DOHH2 (cell line): ENCODE measurements around the gene SLC39A5.
"Not testable (repeated sequence)": the region's sequence is repeated elsewhere in the genome, so short reads cannot be mapped to it uniquely, and the experiment has no call there.

ENCODE experiments used
- H3F3A ChIP-seq: fragments of 200-600 bp; sonication (generic), shearing (Covaris generic); 2 replicates; pipeline ENCODE4 v1.6.0; 2016; ENCODE audit warnings: antibody characterized with exemption, mild to moderate bottlenecking; ENCODE audit not compliant: control insufficient read depth, insufficient read depth
- H3K27ac ChIP-seq: fragments of 200-600 bp; sonication (generic); 2 replicates; pipeline ENCODE4 v1.5.1; 2014; ENCODE audit warnings: low read depth, mild to moderate bottlenecking, low read length, moderate library complexity
- H3K27me3 ChIP-seq: fragments of 200-600 bp; sonication (generic); 2 replicates; pipeline ENCODE4 v1.6.1; 2014; ENCODE audit warnings: mild to moderate bottlenecking, low read length, mixed read lengths; ENCODE audit not compliant: control insufficient read depth
- H3K36me3 ChIP-seq: fragments of 200-600 bp; sonication (generic); 2 replicates; pipeline ENCODE4 v1.6.1; 2014; ENCODE audit warnings: mild to moderate bottlenecking, low read length, moderate library complexity, mixed read lengths; ENCODE audit not compliant: control insufficient read depth
- H3K4me1 ChIP-seq: fragments of 200-600 bp; sonication (generic); 2 replicates; pipeline ENCODE4 v1.6.1; 2014; ENCODE audit warnings: mild to moderate bottlenecking, low read length, mixed read lengths; ENCODE audit not compliant: control insufficient read depth
- H3K4me2 ChIP-seq: fragments of 200-600 bp; sonication (generic); 2 replicates; pipeline ENCODE4 v1.6.0; 2014; ENCODE audit warnings: mild to moderate bottlenecking, low read length, moderate library complexity
- H3K4me3 ChIP-seq: fragments of 200-600 bp; sonication (generic); 2 replicates; pipeline ENCODE4 v1.5.1; 2014; ENCODE audit warnings: mild to moderate bottlenecking, low read length, mixed read lengths
- H3K79me2 ChIP-seq: fragments of 200-600 bp; sonication (generic); 2 replicates; pipeline ENCODE4 v1.6.1; 2014; ENCODE audit warnings: mild to moderate bottlenecking, low read length, mixed read lengths; ENCODE audit not compliant: control insufficient read depth
- H3K9me2 ChIP-seq: fragments of 200-600 bp; sonication (generic); replicated peaks from 2 replicates; pipeline ENCODE4 v1.6.1; 2014; ENCODE audit warnings: mild to moderate bottlenecking, low read length, mixed read lengths; ENCODE audit not compliant: control insufficient read depth
- H3K9me3 ChIP-seq: fragments of 200-600 bp; sonication (generic); 2 replicates; pipeline ENCODE4 v1.6.1; 2014; ENCODE audit warnings: antibody characterized with exemption, low read length, mixed read lengths; ENCODE audit not compliant: control insufficient read depth, insufficient read depth
- H4K20me1 ChIP-seq: fragments of 200-600 bp; sonication (generic); 2 replicates; pipeline ENCODE4 v1.6.0; 2014; ENCODE audit warnings: low read depth, mild to moderate bottlenecking, antibody characterized with exemption, low read length, moderate library complexity; ENCODE audit not compliant: control insufficient read depth, insufficient read depth
- EZH2phosphoT487 ChIP-seq: fragments of 200-600 bp; sonication (generic); IDR thresholded peaks from 2 replicates; pipeline ENCODE4 v1.6.1; 2017; ENCODE audit warnings: borderline replicate concordance, mild to moderate bottlenecking, antibody characterized with exemption, low read length, moderate library complexity, mixed read lengths
- TF ChIP-seq, protein P1 (sequence below): fragments of 200-600 bp; sonication (generic); IDR thresholded peaks from one replicate; pipeline ENCODE4 v1.5.1; 2014; ENCODE audit warnings: antibody characterized with exemption, mild to moderate bottlenecking, low read depth, low read length; ENCODE audit not compliant: poor library complexity, severe bottlenecking

The SLC39A5 gene

DNA sequence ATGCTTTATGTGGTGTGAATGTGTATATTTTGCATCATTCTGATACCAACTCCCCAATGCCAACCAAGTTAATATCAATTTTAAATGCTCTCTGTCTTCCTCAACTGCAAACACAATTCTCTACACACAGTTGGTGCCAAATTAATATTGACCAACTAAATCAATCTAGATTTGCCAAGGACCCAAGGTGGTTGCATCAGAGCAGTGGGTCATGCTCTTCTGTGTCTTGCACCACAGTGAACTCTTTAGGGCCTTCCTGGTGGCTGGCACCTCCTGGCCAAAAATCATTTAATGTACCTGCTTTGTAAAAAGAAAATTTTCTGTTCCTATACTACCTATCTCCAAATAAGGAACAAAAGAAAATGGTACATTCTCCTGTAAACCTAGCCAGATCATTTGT is 51.0 kb downstream of the SLC39A5 start:
- Histone ChIP-seq H3K4me1 (no peaks in the 10 kb centered on the region), H3K36me3 (peaks cover 84% of the 10 kb centered on the region), H3K9me2 (no peaks in the 10 kb centered on the region), H4K20me1 (no peaks in the 10 kb centered on the region), H3K4me2 (no peak overlapping the region), H3K79me2 (peaks cover 4% of the 10 kb centered on the region; the same call in 1 of the 2 replicates), H3K9me3 (no peaks in the 10 kb centered on the region), H3F3A (peaks cover 4% of the 10 kb centered on the region; the same call in 1 of the 2 replicates), H3K27me3 (no peaks in the 10 kb centered on the region), H3K27ac (no peak overlapping the region), H3K4me3 (no peak overlapping the region)
- TF ChIP-seq, protein P1, sequence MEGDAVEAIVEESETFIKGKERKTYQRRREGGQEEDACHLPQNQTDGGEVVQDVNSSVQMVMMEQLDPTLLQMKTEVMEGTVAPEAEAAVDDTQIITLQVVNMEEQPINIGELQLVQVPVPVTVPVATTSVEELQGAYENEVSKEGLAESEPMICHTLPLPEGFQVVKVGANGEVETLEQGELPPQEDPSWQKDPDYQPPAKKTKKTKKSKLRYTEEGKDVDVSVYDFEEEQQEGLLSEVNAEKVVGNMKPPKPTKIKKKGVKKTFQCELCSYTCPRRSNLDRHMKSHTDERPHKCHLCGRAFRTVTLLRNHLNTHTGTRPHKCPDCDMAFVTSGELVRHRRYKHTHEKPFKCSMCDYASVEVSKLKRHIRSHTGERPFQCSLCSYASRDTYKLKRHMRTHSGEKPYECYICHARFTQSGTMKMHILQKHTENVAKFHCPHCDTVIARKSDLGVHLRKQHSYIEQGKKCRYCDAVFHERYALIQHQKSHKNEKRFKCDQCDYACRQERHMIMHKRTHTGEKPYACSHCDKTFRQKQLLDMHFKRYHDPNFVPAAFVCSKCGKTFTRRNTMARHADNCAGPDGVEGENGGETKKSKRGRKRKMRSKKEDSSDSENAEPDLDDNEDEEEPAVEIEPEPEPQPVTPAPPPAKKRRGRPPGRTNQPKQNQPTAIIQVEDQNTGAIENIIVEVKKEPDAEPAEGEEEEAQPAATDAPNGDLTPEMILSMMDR = no peak
- no peak for TF ChIP-seq EZH2phosphoT487

GRCh38 chr12:56282030-56282429 is 52.2 kb downstream of the SLC39A5 start:
- no peaks in the 10 kb centered on the region for H3K9me2 ChIP-seq
- peaks cover 2% of the 10 kb centered on the region; the same call in 1 of the 2 replicates for H3F3A ChIP-seq
- no peaks in the 10 kb centered on the region for H4K20me1 ChIP-seq
- H3K27ac ChIP-seq = no peak overlapping the region
- H3K4me1 ChIP-seq = no peaks in the 10 kb centered on the region
- H3K9me3 ChIP-seq = no peaks in the 10 kb centered on the region
- H3K79me2 ChIP-seq = peaks cover 12% of the 10 kb centered on the region
- TF ChIP-seq, protein P1 = no peak
- TF ChIP-seq EZH2phosphoT487 = no peak
- peaks cover 85% of the 10 kb centered on the region for H3K36me3 ChIP-seq
- H3K27me3 ChIP-seq = no peaks in the 10 kb centered on the region
- no peak overlapping the region for H3K4me2 ChIP-seq
- no peak overlapping the region for H3K4me3 ChIP-seq

DNA sequence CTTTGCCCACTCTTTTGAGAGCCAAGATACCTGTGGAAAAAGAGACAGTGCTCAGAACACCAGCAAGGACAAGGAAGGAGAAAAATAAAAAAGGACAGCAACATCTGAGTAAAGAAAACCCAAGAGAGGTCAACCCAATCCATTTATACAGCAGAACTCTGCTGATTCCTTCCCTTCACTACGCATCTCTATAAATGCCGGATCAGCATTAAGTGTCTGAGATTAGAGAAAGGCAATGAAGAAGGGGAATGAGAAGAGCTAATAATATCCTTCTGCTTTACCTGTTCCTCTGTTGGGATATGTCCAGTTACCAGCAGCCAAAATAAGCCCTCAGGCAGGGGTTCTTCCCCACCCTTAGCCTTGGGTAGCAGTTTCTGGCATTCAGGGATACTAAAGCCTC is 52.7 kb downstream of the SLC39A5 start:
- H3K27me3 ChIP-seq = no peaks in the 10 kb centered on the region
- H3F3A ChIP-seq = peaks cover 2% of the 10 kb centered on the region; the same call in 1 of the 2 replicates
- no peaks in the 10 kb centered on the region for H3K9me3 ChIP-seq
- peaks cover 16% of the 10 kb centered on the region for H3K79me2 ChIP-seq
- no peak overlapping the region for H3K27ac ChIP-seq
- H3K9me2 ChIP-seq = no peaks in the 10 kb centered on the region
- H3K4me1 ChIP-seq = no peaks in the 10 kb centered on the region
- H3K4me3 ChIP-seq = no peak overlapping the region
- H3K4me2 ChIP-seq = no peak overlapping the region
- H3K36me3 ChIP-seq = peaks cover 85% of the 10 kb centered on the region
- TF ChIP-seq EZH2phosphoT487 = no peak
- TF ChIP-seq, protein P1 = no peak
- H4K20me1 ChIP-seq = no peaks in the 10 kb centered on the region

GRCh38 chr12:56284263-56284662 is 54.4 kb downstream of the SLC39A5 start:
- peaks cover 33% of the 10 kb centered on the region for H3K79me2 ChIP-seq
- H3K27ac ChIP-seq, H3K27me3 ChIP-seq, H3K4me2 ChIP-seq, H3K4me1 ChIP-seq, H3K9me3 ChIP-seq, H3F3A ChIP-seq, H3K9me2 ChIP-seq, H3K4me3 ChIP-seq, H4K20me1 ChIP-seq: not testable (repeated sequence)
- peaks cover 86% of the 10 kb centered on the region for H3K36me3 ChIP-seq
